ENCODE measurements around the gene SLC10A7.
A peak's percentile ranks its signal among the peaks of the same experiment; 100 is the strongest.

Gene SLC10A7

DNA sequence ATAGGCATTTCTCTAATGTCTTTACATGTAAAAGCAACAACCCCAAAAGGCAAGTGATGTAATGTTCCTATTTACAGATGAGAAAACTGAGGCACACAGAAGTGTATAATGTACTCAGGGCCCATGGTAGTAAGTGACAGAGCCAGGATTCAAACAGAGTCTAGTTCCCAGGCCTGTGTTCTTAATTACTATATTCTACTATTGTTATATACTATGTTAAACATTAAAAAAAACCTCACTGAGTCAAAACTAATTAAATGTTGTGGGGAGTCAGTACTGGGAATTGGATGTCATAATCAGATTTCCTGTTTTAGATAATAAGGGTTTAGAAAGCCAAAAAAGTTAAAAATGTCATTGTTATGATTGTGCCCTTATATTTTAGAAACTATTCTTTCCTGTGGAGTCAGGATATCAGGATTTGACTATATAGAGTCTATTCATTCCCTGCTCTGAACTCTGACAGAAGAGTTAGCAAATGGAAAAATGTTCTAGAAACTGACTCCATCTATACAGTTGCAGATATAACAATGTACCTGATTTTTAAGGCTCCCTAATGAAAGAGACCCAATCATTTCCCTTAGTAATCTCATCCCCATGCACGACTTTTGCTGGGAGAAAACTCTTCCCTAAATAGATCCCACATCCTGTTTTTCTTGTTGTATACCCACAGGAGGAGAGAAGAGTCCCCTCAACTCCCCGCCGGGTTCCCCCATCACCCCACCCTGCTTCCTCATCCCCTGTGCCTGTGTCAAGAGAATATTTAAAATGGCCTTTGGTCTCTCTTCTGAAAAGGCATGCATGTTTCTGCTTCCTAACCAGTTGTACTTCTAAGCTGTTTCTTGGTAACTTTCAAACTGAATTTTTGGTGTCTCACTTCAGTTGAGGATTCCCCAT is 237.7 kb downstream of the SLC10A7 start:
- TF ChIP-seq, protein P1, sequence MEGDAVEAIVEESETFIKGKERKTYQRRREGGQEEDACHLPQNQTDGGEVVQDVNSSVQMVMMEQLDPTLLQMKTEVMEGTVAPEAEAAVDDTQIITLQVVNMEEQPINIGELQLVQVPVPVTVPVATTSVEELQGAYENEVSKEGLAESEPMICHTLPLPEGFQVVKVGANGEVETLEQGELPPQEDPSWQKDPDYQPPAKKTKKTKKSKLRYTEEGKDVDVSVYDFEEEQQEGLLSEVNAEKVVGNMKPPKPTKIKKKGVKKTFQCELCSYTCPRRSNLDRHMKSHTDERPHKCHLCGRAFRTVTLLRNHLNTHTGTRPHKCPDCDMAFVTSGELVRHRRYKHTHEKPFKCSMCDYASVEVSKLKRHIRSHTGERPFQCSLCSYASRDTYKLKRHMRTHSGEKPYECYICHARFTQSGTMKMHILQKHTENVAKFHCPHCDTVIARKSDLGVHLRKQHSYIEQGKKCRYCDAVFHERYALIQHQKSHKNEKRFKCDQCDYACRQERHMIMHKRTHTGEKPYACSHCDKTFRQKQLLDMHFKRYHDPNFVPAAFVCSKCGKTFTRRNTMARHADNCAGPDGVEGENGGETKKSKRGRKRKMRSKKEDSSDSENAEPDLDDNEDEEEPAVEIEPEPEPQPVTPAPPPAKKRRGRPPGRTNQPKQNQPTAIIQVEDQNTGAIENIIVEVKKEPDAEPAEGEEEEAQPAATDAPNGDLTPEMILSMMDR (IDR thresholded peaks at IDR 0.05; ENCODE audit: extremely low read depth, missing control alignments) = no peak

DNA sequence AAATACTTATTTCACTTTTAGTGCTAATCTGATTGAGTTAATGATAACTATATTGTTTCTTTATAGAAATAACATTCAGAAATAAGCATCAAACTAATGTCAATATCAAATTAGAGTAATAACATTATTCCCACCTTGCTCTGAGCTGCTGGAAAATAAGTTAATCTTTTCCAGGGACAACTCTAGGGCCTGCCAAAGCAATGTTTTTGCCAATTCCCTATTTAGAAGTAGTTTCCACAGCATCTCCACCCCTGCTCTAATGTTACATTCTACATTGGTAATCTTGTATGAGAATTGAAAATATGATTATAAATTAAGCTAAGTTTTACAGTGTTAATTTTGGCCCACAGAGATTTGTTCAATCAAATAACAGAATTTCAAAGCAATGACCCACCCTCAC is 239.1 kb downstream of the SLC10A7 start:
- no peak for DNase-seq (ENCODE audit: low spot score)
- TF ChIP-seq, protein P1 (IDR thresholded peaks at IDR 0.05; ENCODE audit: extremely low read depth, missing control alignments) = no peak

More for the DNA sequence above, 237.7 kb downstream of the SLC10A7 start:
- DNase-seq (ENCODE audit: low spot score) = no peak

DNA sequence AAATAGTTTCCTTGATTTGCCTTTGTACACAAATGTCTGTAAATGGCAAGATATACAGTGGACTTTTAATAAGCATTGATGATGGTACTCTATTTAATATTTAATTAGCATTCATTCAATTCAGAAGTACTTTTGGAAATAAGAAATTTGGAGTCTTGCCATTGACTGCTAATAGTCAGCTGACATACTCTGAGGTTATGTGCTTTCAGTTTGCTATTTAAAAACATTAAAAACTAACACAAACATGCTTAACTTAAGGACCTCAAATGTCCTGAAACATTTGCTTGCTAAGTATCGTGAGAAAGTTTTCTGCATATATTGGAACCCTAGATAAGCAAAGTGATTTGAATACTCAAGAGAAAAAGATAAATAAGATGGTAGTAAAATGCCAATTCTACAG is 242.8 kb downstream of the SLC10A7 start:
- TF ChIP-seq, protein P1 (IDR thresholded peaks at IDR 0.05; ENCODE audit: extremely low read depth, missing control alignments) = no peak
- DNase-seq (ENCODE audit: low spot score) = no peak

DNA sequence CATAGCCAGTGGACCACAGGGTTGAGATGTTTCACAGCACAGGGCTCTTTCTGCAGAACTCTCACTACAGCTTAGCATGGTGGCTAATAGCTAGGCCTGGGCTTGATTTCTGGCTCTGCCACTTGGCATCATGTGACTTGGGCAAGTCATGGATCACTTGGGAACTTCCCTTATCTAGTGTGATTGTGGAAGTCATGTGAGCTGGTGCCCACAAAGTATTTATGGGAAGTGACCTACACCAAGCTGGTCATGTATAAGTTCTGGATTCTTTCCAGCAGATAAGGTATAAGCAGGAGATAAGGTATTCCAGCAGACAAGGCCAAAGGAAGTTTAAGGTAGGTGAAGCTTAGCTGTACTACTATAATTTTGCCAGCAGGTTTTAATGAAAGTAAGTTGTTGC is 246.4 kb downstream of the SLC10A7 start:
- TF ChIP-seq, protein P1 (IDR thresholded peaks at IDR 0.05; ENCODE audit: extremely low read depth, missing control alignments) = no peak
- DNase-seq (ENCODE audit: low spot score) = no peak

DNA sequence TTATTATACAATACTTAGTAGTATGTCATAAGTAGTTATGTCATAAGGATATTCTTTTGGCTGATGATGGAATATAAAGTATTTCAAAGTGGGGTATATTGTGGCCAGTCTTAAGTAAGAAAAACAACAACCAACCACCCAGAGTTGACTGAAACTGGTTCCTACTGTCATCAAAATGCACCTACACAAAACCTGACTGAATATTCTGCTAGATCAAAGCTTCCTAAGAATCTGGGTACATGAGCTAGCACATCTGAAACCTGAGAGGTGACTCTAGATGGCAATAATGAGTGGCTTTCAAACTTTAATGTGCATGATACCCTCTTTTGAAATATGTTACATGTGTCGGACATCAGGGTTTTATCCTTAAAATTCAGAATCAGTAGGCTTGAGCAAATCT is 247.0 kb downstream of the SLC10A7 start:
- TF ChIP-seq, protein P1 (IDR thresholded peaks at IDR 0.05; ENCODE audit: extremely low read depth, missing control alignments) = no peak
- DNase-seq (ENCODE audit: low spot score) = no peak

DNA sequence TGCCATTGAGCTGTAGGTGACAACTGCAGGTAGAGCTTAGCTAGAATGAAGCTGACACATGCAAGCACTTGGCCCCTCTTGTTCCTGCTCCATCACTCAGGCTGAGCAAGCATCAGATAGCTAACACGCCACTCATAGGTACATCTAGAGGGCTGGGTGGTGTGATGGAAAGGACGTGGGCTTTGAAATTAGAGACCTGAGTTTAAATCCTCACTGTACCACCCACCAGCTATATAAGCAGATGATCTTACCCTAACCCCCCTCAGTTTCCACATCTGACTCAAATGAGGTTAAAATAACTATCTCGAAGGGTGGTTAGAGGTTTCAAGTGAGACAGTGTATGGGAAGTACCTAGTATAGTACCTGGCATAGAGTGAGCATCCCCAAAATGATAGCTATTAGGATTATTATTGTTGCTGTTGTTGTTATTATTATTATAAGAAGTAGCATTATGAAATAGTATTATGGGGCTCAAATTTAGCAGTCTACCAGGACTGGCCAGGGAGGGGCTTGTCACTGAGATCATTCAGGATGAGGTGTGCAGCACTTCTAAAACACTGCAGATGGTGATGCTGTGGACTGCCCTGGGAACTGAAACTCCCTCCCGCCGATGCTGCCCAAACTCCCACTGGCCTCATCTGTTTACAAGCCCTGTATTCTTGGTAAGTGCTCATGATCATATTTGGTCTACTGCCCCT is 248.4 kb downstream of the SLC10A7 start:
- TF ChIP-seq, protein P1 (IDR thresholded peaks at IDR 0.05; ENCODE audit: extremely low read depth, missing control alignments) = no peak
- peak; percentile 53 for DNase-seq (ENCODE audit: low spot score)

DNA sequence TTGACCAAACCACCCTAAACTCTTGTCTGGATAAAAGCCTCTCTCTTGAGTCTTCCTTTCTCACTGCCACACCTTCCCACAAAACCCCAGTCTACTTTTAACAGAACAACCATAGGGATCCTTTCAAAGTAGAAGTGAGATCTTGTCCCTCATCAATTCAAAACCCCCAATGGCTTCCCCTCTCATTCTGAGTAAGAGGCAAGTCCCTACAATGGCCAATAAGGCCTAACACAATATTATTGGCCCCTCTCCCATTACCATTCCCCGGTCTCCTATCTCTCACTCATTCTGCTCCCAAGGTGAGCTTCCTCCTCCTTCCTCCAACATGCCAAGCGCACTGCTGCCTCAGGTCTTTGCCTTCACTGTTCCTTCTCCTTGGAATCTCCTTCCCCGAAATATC is 250.3 kb downstream of the SLC10A7 start:
- peak; percentile 17 for DNase-seq (ENCODE audit: low spot score)
- TF ChIP-seq, protein P1 (IDR thresholded peaks at IDR 0.05; ENCODE audit: extremely low read depth, missing control alignments) = no peak

All from GM20000 (cell line).